Activated naive CD8-positive, alpha-beta T cell treated with anti-CD3 and anti-CD28 coated beads, Interleukin-2, amount 10 ng/mL, durations not matched to agents 7 days and 5 days (primary cell): ENCODE results near the gene ACTA2. TPM values are rescaled to one million over a fixed set of nuclear protein-coding genes. Genes with fewer than 3 reads are reported as not detected.

Experiments used
- ATAC-seq: fragments of 150-1000 bp; cut with Tn5 transposase; one replicate; pipeline ENCODE4 v1.10.0; 2021; ENCODE audit warnings: low read depth, moderate library complexity
- POLR2A ChIA-PET: fragments of 350-600 bp; sonication (Branson Sonifier 250); formaldehyde crosslinking; loops from one replicate; lab custom pipeline; 2021; ENCODE audit warnings: antibody characterized with exemption; lab: Charles Lee
- DNase-seq: peaks from one replicate; pipeline ENCODE4 v3.0.0; 2021
- H3K27ac Mint-ChIP-seq: one replicate; pipeline ENCODE4 v1.8.0; 2022; ENCODE audit warnings: mild to moderate bottlenecking, mixed read lengths
- H3K27me3 Mint-ChIP-seq: one replicate; pipeline ENCODE4 v1.8.0; 2022; ENCODE audit warnings: mild to moderate bottlenecking, moderate library complexity, mixed read lengths
- H3K36me3 Mint-ChIP-seq: one replicate; pipeline ENCODE4 v1.8.0; 2021; ENCODE audit warnings: mild to moderate bottlenecking, mixed read lengths
- H3K4me1 Mint-ChIP-seq: one replicate; pipeline ENCODE4 v1.8.0; 2021; ENCODE audit warnings: mixed read lengths
- H3K4me3 Mint-ChIP-seq: one replicate; pipeline ENCODE4 v1.8.0; 2022; ENCODE audit warnings: mild to moderate bottlenecking, moderate library complexity, mixed read lengths
- H3K9me3 Mint-ChIP-seq: one replicate; pipeline ENCODE4 v1.8.0; 2021; ENCODE audit warnings: mixed read lengths
- total RNA-seq, 2 experiments: library from RNA; stranded (reverse); gene quantifications; one replicate each; pipeline ENCODE4 v1.2.3, GENCODE V29; 2021

The ACTA2 gene
- total RNA-seq, 2 experiments from 2014 or later: 11.0 to 13.8 TPM

- Mint-ChIP-seq H3K36me3 (peaks cover 45% of the 10 kb centered on the region), H3K4me1 (peaks cover 54% of the 10 kb centered on the region), H3K4me3 (no peak overlapping the region), H3K27me3 (no peaks in the 10 kb centered on the region), H3K9me3 (no peaks in the 10 kb centered on the region), H3K27ac (no peak overlapping the region)
- POLR2A ChIA-PET: no interaction called here
- DNase-seq: no peak
- ATAC-seq: no peak
These were observed 63.6 kb downstream of the ACTA2 start for GRCh38 chr10:88888810-88889445.

GRCh38 chr10:88886557-88886956, 66.0 kb downstream of the ACTA2 start:
- Mint-ChIP-seq H3K4me1 (peaks cover 65% of the 10 kb centered on the region), H3K27ac (no peak overlapping the region), H3K36me3 (peaks cover 54% of the 10 kb centered on the region), H3K9me3 (no peaks in the 10 kb centered on the region), H3K4me3 (no peak overlapping the region), H3K27me3 (no peaks in the 10 kb centered on the region)
- POLR2A ChIA-PET: no interaction called here
- peak; percentile 33 for ATAC-seq
- DNase-seq: no peak

Other genes with a start within 250 kb of the ACTA2 start
- gene LIPK, start 246.5 kb downstream of the ACTA2 start, total RNA-seq: not detected
- gene LIPN, start 192.8 kb downstream of the ACTA2 start, total RNA-seq: not detected
- not detected for gene LIPM, start 150.0 kb downstream of the ACTA2 start, total RNA-seq
- gene ANKRD22, start 100.9 kb downstream of the ACTA2 start, total RNA-seq: not detected
- 10 to 100 TPM; 48.3 to 54.0 TPM for gene STAMBPL1, start 72.5 kb downstream of the ACTA2 start, total RNA-seq
- gene FAS, start 38.0 kb upstream of the ACTA2 start, total RNA-seq: 10 to 100 TPM; 47.2 to 54.1 TPM